ENCODE measurements around the gene DIO1. TPM values are rescaled to one million over a fixed set of nuclear protein-coding genes. Genes with fewer than 3 reads are reported as not detected.

Gene DIO1
- total RNA-seq, 1 donor: not detected

DNA sequence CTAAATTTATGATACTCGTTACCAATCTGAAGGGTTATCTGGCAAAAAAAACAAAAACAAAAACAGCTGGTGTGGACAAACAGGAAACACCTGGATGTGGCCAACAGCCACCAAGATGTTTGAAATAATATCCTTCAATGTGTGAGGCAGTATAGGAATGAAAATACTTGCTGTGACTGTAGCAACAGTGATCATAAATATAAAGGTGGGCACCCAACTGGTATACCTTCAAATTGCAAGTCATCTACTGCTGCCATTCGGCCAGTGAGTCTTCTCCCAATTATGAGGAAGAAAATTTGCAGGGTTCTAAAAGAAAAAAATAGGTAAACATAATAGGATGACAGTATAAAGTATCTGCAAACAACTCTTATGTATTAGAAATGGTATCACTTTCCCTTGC, 5.3 kb upstream of the DIO1 start:
- peak overlapping the region; percentile 72 for H3K4me3 ChIP-seq (ENCODE audit: low read depth, low read length)
- TF ChIP-seq, protein P1, sequence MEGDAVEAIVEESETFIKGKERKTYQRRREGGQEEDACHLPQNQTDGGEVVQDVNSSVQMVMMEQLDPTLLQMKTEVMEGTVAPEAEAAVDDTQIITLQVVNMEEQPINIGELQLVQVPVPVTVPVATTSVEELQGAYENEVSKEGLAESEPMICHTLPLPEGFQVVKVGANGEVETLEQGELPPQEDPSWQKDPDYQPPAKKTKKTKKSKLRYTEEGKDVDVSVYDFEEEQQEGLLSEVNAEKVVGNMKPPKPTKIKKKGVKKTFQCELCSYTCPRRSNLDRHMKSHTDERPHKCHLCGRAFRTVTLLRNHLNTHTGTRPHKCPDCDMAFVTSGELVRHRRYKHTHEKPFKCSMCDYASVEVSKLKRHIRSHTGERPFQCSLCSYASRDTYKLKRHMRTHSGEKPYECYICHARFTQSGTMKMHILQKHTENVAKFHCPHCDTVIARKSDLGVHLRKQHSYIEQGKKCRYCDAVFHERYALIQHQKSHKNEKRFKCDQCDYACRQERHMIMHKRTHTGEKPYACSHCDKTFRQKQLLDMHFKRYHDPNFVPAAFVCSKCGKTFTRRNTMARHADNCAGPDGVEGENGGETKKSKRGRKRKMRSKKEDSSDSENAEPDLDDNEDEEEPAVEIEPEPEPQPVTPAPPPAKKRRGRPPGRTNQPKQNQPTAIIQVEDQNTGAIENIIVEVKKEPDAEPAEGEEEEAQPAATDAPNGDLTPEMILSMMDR (IDR thresholded peaks at IDR 0.05; ENCODE audit: insufficient read depth, low read depth, low read length): no peak
- DNase-seq (ENCODE audit: low read depth): peak; percentile 10

GRCh38 chr1:53889304-53890298, 4.4 kb upstream of the DIO1 start, which contains the start of gene YIPF1:
YIPF1 (minus strand) TSS chr1:53889797; CDS start chr1:53888937, 860 bp downstream.
- TF ChIP-seq, protein P1 (IDR thresholded peaks at IDR 0.05; ENCODE audit: insufficient read depth, low read depth, low read length): no peak
- DNase-seq (ENCODE audit: low read depth): peak; percentile 90

GRCh38 chr1:53890522-53890941, 3.5 kb upstream of the DIO1 start:
- no peak overlapping the region for H3K4me3 ChIP-seq (ENCODE audit: low read depth, low read length)
- DNase-seq (ENCODE audit: low read depth): no peak

More at GRCh38 chr1:53889304-53890298, 4.4 kb upstream of the DIO1 start, which contains the start of gene YIPF1:
- peak within 1 kb of the TSS; percentile 72 for H3K4me3 ChIP-seq (ENCODE audit: low read depth, low read length)

DNA sequence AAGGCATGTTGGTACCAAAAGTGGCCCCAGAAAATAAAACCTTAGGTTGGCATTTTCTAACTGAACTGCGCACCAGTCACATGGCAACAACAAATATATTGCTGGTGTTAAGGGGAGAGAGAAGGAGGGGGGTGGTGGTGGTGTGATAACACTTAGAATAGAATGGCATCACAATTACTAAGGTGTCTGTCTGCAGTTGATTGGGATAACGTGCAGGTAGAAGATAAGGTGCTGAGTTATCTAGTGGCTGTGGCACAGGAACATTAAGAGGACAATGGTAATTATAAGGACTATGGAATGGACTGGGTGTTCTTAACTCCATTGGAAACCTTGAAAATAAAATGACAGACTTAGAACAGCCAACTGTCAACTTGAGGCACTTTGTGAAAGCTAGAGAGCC, 3.0 kb upstream of the DIO1 start:
- TF ChIP-seq, protein P1 (IDR thresholded peaks at IDR 0.05; ENCODE audit: insufficient read depth, low read depth, low read length): no peak
- no peak overlapping the region for H3K4me3 ChIP-seq (ENCODE audit: low read depth, low read length)
- DNase-seq (ENCODE audit: low read depth): no peak

More at GRCh38 chr1:53890522-53890941, 3.5 kb upstream of the DIO1 start:
- TF ChIP-seq, protein P1 (IDR thresholded peaks at IDR 0.05; ENCODE audit: insufficient read depth, low read depth, low read length): no peak

- no peak for DNase-seq (ENCODE audit: low read depth)
- TF ChIP-seq, protein P1 (IDR thresholded peaks at IDR 0.05; ENCODE audit: insufficient read depth, low read depth, low read length): no peak
- no peak overlapping the region for H3K4me3 ChIP-seq (ENCODE audit: low read depth, low read length)
These were observed 2.3 kb upstream of the DIO1 start for GRCh38 chr1:53891678-53892077.

DNA sequence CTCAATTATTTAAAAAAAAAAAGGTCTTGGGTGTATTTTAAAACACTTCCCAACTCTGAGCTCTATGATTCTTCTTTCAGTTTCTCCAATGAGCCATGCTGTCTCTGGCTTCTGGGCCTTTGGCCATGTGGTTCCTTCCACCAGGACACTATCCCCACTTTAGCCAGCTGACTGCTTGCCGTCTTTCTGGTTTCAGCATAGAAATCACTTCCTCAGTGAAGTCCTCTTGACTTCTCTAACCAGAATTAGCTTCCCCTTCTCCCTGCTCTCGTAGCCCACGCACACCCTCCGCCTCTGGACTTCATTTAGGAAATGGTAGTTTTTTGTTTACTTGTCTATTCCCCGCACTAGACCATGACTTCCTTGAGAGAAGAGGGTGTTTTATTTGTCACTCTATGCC, 1.1 kb upstream of the DIO1 start:
- no peak for DNase-seq (ENCODE audit: low read depth)
- TF ChIP-seq, protein P1 (IDR thresholded peaks at IDR 0.05; ENCODE audit: insufficient read depth, low read depth, low read length): no peak
- no peak overlapping the region for H3K4me3 ChIP-seq (ENCODE audit: low read depth, low read length)
